ENCODE results near the gene ABCD2. TPM values are rescaled to one million over a fixed set of nuclear protein-coding genes. Genes with fewer than 3 reads are reported as not detected.

Gene ABCD2
- total and polyA plus RNA-seq, 3 experiments from 2014 or later = 4.5 to 8.7 (median 5.0) TPM

DNA sequence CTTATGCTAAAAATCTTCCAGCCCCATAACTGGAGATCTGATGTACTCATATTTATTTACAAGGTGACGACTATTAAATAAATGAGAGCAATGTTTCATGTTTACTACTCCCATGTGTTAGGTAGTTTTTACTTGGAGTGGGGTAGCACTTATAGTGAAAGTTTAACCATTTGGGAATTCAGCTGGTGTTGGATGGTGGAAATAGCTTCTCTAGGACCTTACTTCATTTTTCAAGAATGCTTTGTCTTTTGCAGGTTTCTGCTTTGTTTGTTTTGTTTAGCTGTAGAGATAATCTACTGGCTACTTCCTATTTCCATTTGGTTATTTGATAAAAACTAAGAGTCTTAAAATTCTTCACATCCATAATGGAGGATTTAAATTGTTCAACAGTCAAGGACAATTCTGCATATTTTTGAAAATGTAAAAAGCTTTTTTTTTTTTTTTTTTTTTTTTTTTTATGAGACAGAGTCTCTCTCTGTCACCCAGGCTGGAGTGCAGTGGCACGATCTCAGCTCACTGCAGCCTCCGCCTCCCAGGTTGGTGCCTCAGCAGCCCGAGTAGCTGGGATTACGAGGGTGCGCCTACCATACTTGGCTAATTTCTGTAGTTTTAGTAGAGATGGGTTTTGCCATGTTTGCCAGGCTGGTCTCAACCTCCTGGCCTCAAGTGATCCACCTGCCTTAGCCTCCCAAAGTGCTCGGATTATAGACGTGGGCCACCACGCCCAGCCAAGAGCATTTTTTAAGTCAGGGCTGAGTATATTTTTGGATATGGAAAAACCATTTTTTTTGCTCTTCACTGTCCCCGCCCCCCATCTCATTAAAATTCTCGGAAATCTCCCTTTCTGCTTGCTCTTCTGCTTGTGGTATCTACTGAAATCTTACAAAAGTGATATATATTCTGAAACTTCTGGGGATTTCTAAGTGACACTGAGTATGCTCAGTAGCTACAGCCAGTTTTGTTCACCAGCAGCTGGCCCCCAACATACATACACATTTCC is 1.4 kb upstream of the ABCD2 start:
- Mint-ChIP-seq H3K9me3 (no peaks in the 10 kb centered on the region), H3K4me1 (peaks cover 34 to 52% (median 46%) of the 10 kb centered on the region in 3 donors), H3K27ac (peak overlapping the region in 1 of 8 donors; percentile 93), H3K4me3 (no peak overlapping the region), H3K36me3 (peaks cover 0 to 14% (median 0%) of the 10 kb centered on the region in 3 donors), H3K27me3 (no peaks in the 10 kb centered on the region)
- peak overlapping the region; percentile 71 for H3K4me3 ChIP-seq (ENCODE audit: low read length)
- H3K36me3 ChIP-seq (ENCODE audit: insufficient read depth, low read length) = no peaks in the 10 kb centered on the region
- POLR2A ChIA-PET = interaction anchor here (1.1 to 2.4 kb wide), 4 partner anchors 8 to 63 kb away, joined by 4 to 14 read pairs (median 7); no protein-coding TSS in a partner anchor
- peak overlapping the region; percentile 76 for H3K27ac ChIP-seq (ENCODE audit: low read depth, low read length)
- H3K27me3 ChIP-seq (ENCODE audit: insufficient read depth, low read length, poor library complexity, severe bottlenecking) = no peaks in the 10 kb centered on the region
- CTCF ChIA-PET = interaction anchor here (0.7 to 4.2 kb wide), 14 partner anchors 8 to 177 kb away, joined by 3 to 32 read pairs (median 4); no protein-coding TSS in a partner anchor
- DNase-seq = peak; percentile 9 to 66 (median 23)
- H3K4me1 ChIP-seq (ENCODE audit: insufficient read depth, low read length) = peaks cover 33% of the 10 kb centered on the region
- no peaks in the 10 kb centered on the region for H3K9me3 ChIP-seq (ENCODE audit: low read length)

DNA sequence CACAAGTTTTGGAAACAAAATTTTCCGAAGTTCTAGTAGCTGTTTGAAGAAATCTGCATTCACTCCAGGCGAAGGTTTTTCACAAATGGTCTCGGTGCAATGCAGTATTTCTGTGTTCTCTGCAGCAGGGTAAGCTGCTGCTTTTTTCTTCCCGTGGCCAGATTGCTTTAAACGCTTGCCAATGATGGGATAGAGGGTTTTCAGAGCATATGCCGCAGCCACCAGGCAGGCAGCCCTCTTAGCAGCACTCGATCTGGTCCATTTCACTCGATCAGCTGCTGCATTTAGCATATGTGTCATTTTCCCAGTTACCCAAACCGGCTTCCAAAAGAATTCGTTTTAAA is 315 bp downstream of the ABCD2 start:
- Mint-ChIP-seq H3K9me3 (no peaks in the 10 kb centered on the region), H3K4me1 (peaks cover 35 to 50% (median 49%) of the 10 kb centered on the region in 3 donors), H3K36me3 (peaks cover 0 to 18% (median 0%) of the 10 kb centered on the region in 3 donors), H3K4me3 (no peak overlapping the region), H3K27me3 (no peaks in the 10 kb centered on the region), H3K27ac (no peak overlapping the region)
- no peaks in the 10 kb centered on the region for H3K36me3 ChIP-seq (ENCODE audit: insufficient read depth, low read length)
- no peaks in the 10 kb centered on the region for H3K9me3 ChIP-seq (ENCODE audit: low read length)
- peak overlapping the region; percentile 71 for H3K4me3 ChIP-seq (ENCODE audit: low read length)
- peaks cover 29% of the 10 kb centered on the region for H3K4me1 ChIP-seq (ENCODE audit: insufficient read depth, low read length)
- ChIA-PET POLR2A (interaction anchor here (0.7 to 2.4 kb wide), 11 partner anchors 9 to 487 kb away, joined by 3 to 18 read pairs (median 4); partner anchors contain the start of gene SLC2A13), CTCF (interaction anchor here (0.7 to 4.2 kb wide), 14 partner anchors 9 to 175 kb away, joined by 3 to 32 read pairs (median 5); no protein-coding TSS in a partner anchor)
- H3K27me3 ChIP-seq (ENCODE audit: insufficient read depth, low read length, poor library complexity, severe bottlenecking) = no peaks in the 10 kb centered on the region
- DNase-seq = peak in 1 of 5 donors; percentile 2
- H3K27ac ChIP-seq (ENCODE audit: low read depth, low read length) = peak overlapping the region; percentile 76

- no peaks in the 10 kb centered on the region for H3K27me3 Mint-ChIP-seq
- H3K27ac Mint-ChIP-seq = peak overlapping the region in 1 of 8 donors; percentile 82
Observed at GRCh38 chr12:39618701-39619100, 902 bp downstream of the ABCD2 start.

DNA sequence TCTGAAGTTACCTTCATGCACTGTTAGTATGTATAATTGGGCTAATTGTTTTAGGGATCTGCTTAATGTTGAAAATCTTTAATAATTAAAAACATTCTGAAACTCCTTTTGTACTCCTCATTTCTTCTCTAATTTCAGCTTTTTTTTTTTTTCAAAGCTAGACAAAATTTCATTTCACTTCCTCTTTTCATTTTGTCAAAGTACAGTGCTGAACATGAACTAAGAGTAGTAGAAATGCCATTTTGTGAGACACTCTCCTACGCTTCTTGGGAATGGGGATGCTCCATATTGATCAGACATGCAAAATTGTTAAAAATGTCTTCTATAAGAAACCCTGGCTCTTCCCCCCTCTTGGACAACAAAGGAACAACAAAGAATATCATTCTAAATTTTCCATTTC is 1.7 kb downstream of the ABCD2 start:
- H3K9me3 ChIP-seq (ENCODE audit: low read length) = no peaks in the 10 kb centered on the region
- ChIA-PET POLR2A (interaction anchor here (0.6 kb wide), 1 partner anchor 13 kb away, joined by 3 read pairs; no protein-coding TSS in a partner anchor), CTCF (interaction anchor here (1.0 kb wide), 1 partner anchor 20 kb away, joined by 3 read pairs; no protein-coding TSS in a partner anchor)
- no peaks in the 10 kb centered on the region for H3K27me3 ChIP-seq (ENCODE audit: insufficient read depth, low read length, poor library complexity, severe bottlenecking)
- no peak for DNase-seq
- Mint-ChIP-seq H3K36me3 (peaks cover 5 to 25% (median 6%) of the 10 kb centered on the region in 3 donors), H3K4me1 (peaks cover 39 to 50% (median 47%) of the 10 kb centered on the region in 3 donors), H3K27me3 (no peaks in the 10 kb centered on the region), H3K9me3 (no peaks in the 10 kb centered on the region), H3K27ac (peak overlapping the region in 3 of 8 donors; percentile 0 to 93 (median 72)), H3K4me3 (no peak overlapping the region)
- H3K27ac ChIP-seq (ENCODE audit: low read depth, low read length) = no peak overlapping the region
- H3K4me3 ChIP-seq (ENCODE audit: low read length) = peak overlapping the region; percentile 71
- H3K4me1 ChIP-seq (ENCODE audit: insufficient read depth, low read length) = peaks cover 19% of the 10 kb centered on the region
- H3K36me3 ChIP-seq (ENCODE audit: insufficient read depth, low read length) = no peaks in the 10 kb centered on the region

More at GRCh38 chr12:39618701-39619100, 902 bp downstream of the ABCD2 start:
- ChIA-PET POLR2A (interaction anchor here (1.4 to 2.4 kb wide), 6 partner anchors 10 to 68 kb away, joined by 3 to 18 read pairs (median 6); no protein-coding TSS in a partner anchor), CTCF (interaction anchor here (1.0 to 4.2 kb wide), 8 partner anchors 8 to 73 kb away, joined by 4 to 32 read pairs (median 6); no protein-coding TSS in a partner anchor)
- DNase-seq = no peak
- Histone ChIP-seq H3K27ac (ENCODE audit: low read depth, low read length) (peak overlapping the region; percentile 76), H3K36me3 (ENCODE audit: insufficient read depth, low read length) (no peaks in the 10 kb centered on the region), H3K4me3 (ENCODE audit: low read length) (peak overlapping the region; percentile 71), H3K27me3 (ENCODE audit: insufficient read depth, low read length, poor library complexity, severe bottlenecking) (no peaks in the 10 kb centered on the region), H3K9me3 (ENCODE audit: low read length) (no peaks in the 10 kb centered on the region), H3K4me1 (ENCODE audit: insufficient read depth, low read length) (peaks cover 24% of the 10 kb centered on the region)
- Mint-ChIP-seq H3K9me3 (no peaks in the 10 kb centered on the region), H3K36me3 (peaks cover 2 to 21% (median 3%) of the 10 kb centered on the region in 3 donors), H3K4me3 (no peak overlapping the region), H3K4me1 (peaks cover 38 to 50% (median 50%) of the 10 kb centered on the region in 3 donors)

DNA sequence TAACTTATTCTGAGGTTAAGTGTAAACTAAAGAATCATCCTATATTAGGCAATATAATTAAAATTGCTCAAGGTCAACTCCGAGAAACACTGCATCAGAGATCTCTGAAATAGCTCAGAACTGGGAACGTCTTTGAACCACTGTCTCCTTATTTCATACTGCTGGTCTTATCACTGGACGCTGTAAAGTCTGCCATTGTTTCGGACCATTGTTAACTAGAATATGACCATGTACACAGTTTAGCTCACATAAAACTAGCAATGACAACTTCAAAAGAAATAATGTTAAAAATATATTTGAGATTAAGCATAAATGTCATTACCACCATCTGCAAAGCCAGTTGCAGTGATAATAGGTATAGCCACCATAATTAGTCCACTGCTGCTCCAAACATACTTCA is 2.9 kb downstream of the ABCD2 start:
- Mint-ChIP-seq H3K4me3 (peak overlapping the region in 5 of 7 donors; percentile 83 to 91 (median 86)), H3K27ac (peak overlapping the region in 6 of 8 donors; percentile 3 to 87 (median 70)), H3K36me3 (peaks cover 5 to 33% (median 6%) of the 10 kb centered on the region in 3 donors), H3K27me3 (no peaks in the 10 kb centered on the region), H3K9me3 (no peaks in the 10 kb centered on the region), H3K4me1 (peaks cover 38 to 50% (median 46%) of the 10 kb centered on the region in 3 donors)
- DNase-seq = no peak
- Histone ChIP-seq H3K4me1 (ENCODE audit: insufficient read depth, low read length) (peaks cover 16% of the 10 kb centered on the region), H3K4me3 (ENCODE audit: low read length) (peak overlapping the region; percentile 65), H3K36me3 (ENCODE audit: insufficient read depth, low read length) (no peaks in the 10 kb centered on the region), H3K27ac (ENCODE audit: low read depth, low read length) (no peak overlapping the region), H3K27me3 (ENCODE audit: insufficient read depth, low read length, poor library complexity, severe bottlenecking) (no peaks in the 10 kb centered on the region), H3K9me3 (ENCODE audit: low read length) (no peaks in the 10 kb centered on the region)
- ChIA-PET POLR2A (no interaction called here), CTCF (interaction anchor here (0.8 kb wide), 1 partner anchor 10 kb away, joined by 3 read pairs; a partner anchor contains a TSS)

DNA sequence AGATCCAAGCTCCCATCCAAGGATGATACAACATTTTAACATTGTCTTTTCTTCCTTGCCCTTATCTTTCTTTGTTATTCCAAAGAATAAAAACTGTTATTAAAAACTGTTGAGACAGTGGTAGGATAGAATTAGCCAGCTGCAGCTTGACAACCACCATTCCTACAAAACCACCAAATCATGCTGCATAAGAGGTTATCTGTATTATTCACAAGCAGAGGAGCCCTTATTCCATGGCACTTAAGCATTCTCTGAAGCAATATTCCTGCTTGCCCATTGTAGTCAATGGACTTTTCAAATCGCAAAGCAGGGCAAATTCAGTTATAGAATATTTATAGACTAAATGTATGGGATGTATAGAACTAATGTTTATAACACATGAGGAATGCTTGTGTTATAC is 3.4 kb downstream of the ABCD2 start:
- Histone ChIP-seq H3K9me3 (ENCODE audit: low read length) (no peaks in the 10 kb centered on the region), H3K36me3 (ENCODE audit: insufficient read depth, low read length) (no peaks in the 10 kb centered on the region), H3K27me3 (ENCODE audit: insufficient read depth, low read length, poor library complexity, severe bottlenecking) (no peaks in the 10 kb centered on the region), H3K27ac (ENCODE audit: low read depth, low read length) (no peak overlapping the region), H3K4me1 (ENCODE audit: insufficient read depth, low read length) (peaks cover 12% of the 10 kb centered on the region), H3K4me3 (ENCODE audit: low read length) (peak overlapping the region; percentile 65)
- H3K36me3 Mint-ChIP-seq = peaks cover 5 to 34% (median 6%) of the 10 kb centered on the region in 3 donors
- H3K27me3 Mint-ChIP-seq = no peaks in the 10 kb centered on the region
- no peak for DNase-seq
- no peaks in the 10 kb centered on the region for H3K9me3 Mint-ChIP-seq
- peaks cover 39 to 50% (median 46%) of the 10 kb centered on the region in 3 donors for H3K4me1 Mint-ChIP-seq
- CTCF ChIA-PET = no interaction called here
- H3K4me3 Mint-ChIP-seq = peak overlapping the region in 5 of 7 donors; percentile 83 to 91 (median 86)
- POLR2A ChIA-PET = no interaction called here
- H3K27ac Mint-ChIP-seq = peak overlapping the region in 7 of 8 donors; percentile 3 to 87 (median 77)

DNA sequence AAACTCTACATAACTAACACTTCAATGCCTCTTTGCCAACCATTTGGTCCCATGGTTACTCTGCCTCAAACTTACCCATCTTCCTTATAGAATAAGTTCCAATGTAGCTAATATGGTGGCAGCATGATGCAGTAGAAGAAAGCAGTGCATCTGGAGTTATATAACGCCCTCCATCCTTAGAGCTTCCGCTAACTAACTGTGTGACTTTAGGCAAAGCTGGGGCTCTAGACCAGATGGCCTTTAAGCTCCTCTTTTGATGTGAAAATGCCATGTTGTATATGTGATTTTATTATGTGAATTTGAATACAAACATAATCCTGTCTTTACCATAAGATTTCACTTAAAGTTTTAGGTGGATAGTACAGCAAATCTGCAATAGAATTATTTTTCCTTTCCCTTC is 6.1 kb downstream of the ABCD2 start:
- no peaks in the 10 kb centered on the region for H3K27me3 Mint-ChIP-seq
- Histone ChIP-seq H3K36me3 (ENCODE audit: insufficient read depth, low read length) (no peaks in the 10 kb centered on the region), H3K9me3 (ENCODE audit: low read length) (no peaks in the 10 kb centered on the region), H3K4me3 (ENCODE audit: low read length) (no peak overlapping the region), H3K27ac (ENCODE audit: low read depth, low read length) (no peak overlapping the region), H3K27me3 (ENCODE audit: insufficient read depth, low read length, poor library complexity, severe bottlenecking) (no peaks in the 10 kb centered on the region), H3K4me1 (ENCODE audit: insufficient read depth, low read length) (peaks cover 10% of the 10 kb centered on the region)
- H3K36me3 Mint-ChIP-seq = peaks cover 6 to 53% (median 20%) of the 10 kb centered on the region in 3 donors
- H3K4me3 Mint-ChIP-seq = peak overlapping the region; percentile 33 to 88 (median 72)
- H3K4me1 Mint-ChIP-seq = peaks cover 56 to 71% (median 70%) of the 10 kb centered on the region in 3 donors
- CTCF ChIA-PET = interaction anchor here (1.7 to 1.8 kb wide), 2 partner anchors 11 to 78 kb away, joined by 3 to 5 read pairs; no protein-coding TSS in a partner anchor
- H3K27ac Mint-ChIP-seq = peak overlapping the region; percentile 1 to 91 (median 76)
- H3K9me3 Mint-ChIP-seq = no peaks in the 10 kb centered on the region
- POLR2A ChIA-PET = no interaction called here
- no peak for DNase-seq

Measured in CD8-positive, alpha-beta memory T cell (primary cell).